ENCODE data around the gene PSMD1.
"Not testable (repeated sequence)": the region's sequence is repeated elsewhere in the genome, so short reads cannot be mapped to it uniquely, and the experiment has no call there.

Gene PSMD1

GRCh38 chr2:231058761-231059550 lies 2.3 kb downstream of the PSMD1 start:
- peak; percentile 42 for DNase-seq (ENCODE audit: low read depth)

GRCh38 chr2:231059756-231060155 lies 3.1 kb downstream of the PSMD1 start:
- peak; percentile 32 for DNase-seq (ENCODE audit: low read depth)

DNA sequence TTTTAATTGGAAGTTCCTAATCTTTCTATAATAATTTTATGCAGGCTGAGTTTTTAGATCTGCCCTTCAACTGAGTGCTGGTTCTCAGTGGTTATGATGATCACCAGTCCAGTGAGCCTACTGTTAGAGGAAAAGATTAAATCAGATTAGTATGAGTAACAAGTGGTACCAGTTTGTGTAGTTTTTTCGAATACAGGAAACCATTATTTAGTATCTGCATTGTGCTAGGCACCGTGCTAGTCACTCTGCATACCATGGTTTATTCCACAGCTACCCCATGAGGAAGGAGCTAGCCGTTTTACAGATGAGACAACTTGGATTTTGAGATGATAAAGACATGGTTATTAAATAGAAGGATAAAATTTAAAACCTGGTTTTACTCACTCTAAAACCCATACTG lies 6.1 kb downstream of the PSMD1 start:
- DNase-seq (ENCODE audit: low read depth), result no peak

DNA sequence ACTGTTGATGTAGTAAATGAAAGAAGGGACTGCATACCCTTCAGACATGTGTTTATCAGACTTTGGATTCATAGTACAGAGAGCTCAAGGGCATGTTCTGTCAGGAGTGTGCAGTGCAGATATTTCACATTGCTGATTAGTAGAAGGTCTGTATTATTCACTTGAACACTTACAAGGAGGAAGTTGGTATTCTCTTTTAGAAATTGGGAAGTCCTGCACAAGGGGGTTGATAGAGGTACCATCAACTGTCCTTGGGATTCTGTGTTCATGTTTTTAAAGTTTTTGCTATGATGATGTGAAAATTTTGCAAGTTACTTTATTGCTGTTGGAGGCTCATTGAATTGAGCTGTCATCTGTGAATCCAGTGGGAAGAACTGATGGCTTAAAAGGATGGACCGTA lies 6.7 kb downstream of the PSMD1 start:
- DNase-seq (ENCODE audit: low read depth), result no peak

DNA sequence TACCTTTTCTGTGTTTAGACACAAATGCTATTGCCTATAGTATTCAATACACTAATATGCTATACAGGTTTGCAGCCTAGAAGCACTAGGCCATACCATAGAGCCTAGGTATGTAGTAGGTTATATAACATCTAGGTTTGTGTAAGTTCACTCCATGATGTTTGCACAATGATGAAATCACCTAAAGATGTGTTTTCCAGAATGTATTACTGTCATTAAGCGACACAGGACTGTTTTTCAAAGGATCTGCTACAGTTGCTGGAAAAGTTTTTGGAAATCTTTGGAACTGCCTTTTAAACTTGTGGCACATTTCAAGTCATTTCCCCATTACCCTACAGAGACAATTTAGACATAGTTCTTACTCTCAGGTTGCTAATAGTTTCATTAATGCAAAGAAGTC lies 9.3 kb downstream of the PSMD1 start:
- DNase-seq (ENCODE audit: low read depth), result no peak

GRCh38 chr2:231067531-231067930 lies 10.9 kb downstream of the PSMD1 start:
- not testable (repeated sequence) for DNase-seq (ENCODE audit: low read depth)

- DNase-seq (ENCODE audit: low read depth), result peak; percentile 85
Observed at GRCh38 chr2:231068525-231069222, 12.0 kb downstream of the PSMD1 start.

- DNase-seq (ENCODE audit: low read depth), result peak; percentile 86
Observed at GRCh38 chr2:231069379-231070054, 12.8 kb downstream of the PSMD1 start.

- no peak for DNase-seq (ENCODE audit: low read depth)
Observed at GRCh38 chr2:231084565-231084964, 27.9 kb downstream of the PSMD1 start.

- no peak for DNase-seq (ENCODE audit: low read depth)
Observed at GRCh38 chr2:231088754-231089153, 32.1 kb downstream of the PSMD1 start.

- no peak for DNase-seq (ENCODE audit: low read depth)
Observed at GRCh38 chr2:231093933-231094332, 37.3 kb downstream of the PSMD1 start.

DNA sequence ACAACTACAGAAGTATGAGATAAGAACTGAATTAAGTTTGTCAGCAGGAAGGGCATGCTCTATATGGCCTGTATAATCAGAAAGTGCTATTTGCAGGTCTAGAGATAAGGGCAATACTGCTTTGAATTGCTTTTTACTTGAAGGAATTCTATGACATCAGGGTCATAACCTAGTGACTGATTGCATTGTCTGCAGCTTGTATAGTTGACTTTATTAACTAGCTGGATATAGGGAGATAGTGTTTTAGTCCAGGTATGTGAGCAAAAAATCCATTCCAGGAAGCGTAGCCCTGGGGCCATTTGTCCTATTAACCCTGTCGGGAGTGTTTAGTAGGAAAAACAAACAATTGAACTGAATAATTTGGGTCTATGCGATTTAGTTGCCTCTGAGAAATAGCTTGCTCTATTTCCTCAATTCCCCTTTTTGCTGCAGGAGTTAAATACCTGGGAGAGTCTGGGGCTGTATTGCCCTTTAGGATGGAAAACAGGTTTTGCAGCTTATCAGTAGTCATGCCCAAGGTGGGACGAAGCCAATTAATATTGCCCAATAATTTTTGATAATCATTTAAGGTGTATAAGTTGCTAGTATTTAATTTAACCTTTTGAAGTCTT lies 38.2 kb downstream of the PSMD1 start:
- no peak for DNase-seq (ENCODE audit: low read depth)

- DNase-seq (ENCODE audit: low read depth), result no peak
Observed at GRCh38 chr2:231099918-231100317, 43.3 kb downstream of the PSMD1 start.

DNA sequence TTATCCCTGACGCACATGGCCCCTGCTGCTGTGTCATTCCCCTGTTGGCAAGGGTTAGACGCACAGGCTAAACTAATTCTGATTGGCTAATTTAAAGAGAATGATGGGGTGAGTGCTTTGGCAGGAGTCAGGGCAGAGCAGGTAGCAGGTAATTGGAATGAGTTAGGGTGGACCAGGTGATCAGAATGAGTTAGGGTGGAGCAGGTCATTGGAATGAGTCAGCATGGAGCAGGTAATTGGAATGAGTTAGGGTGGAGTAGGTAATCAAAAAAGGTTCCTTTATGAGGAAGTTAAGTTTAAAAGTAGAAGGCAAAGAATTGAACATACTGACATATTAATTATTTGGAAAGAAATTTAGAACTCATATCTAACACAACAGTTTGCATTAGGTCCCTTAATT lies 43.7 kb downstream of the PSMD1 start:
- not testable (repeated sequence) for DNase-seq (ENCODE audit: low read depth)

DNA sequence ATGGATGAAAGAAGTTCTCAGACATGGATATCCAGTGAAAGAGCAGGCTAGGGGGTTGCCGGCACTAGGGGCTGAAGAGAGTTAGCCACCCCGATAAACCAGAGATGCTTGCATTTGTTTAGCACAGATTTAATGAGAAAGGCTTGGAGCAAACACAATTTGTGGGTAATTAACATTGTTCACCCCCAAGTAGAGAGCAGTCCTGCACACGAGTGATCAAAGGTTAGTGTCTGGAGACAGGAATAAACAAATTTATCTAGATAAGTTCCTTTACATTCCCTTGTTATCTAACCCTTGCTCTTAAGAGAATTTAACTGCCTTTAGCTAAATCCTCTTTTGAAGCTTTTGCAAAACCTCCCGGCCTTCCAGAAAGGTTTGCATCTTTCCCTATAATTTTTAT lies 44.3 kb downstream of the PSMD1 start:
- no peak for DNase-seq (ENCODE audit: low read depth)

DNA sequence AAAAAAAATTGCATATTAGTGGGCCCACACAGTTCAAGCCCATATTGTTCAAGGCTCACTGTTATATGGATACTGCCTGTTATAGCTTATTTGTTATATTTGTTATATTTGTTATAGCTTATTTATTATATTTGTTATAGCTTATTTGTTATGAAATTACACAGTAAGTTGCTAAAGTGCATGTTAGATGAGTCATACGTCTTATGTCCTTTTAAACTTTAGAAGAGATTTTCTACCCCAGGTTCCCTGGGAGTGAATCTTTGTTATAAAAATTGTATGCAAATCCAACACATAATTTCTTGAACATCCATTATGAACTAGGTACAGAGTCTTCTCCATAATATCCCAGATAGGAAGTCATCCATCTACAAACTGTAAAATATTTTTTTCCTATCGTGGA lies 46.1 kb downstream of the PSMD1 start:
- DNase-seq (ENCODE audit: low read depth), result peak; percentile 60

GRCh38 chr2:231104115-231104713 lies 47.5 kb downstream of the PSMD1 start:
- DNase-seq (ENCODE audit: low read depth), result peak; percentile 68

- peak; percentile 51 for DNase-seq (ENCODE audit: low read depth)
Observed at GRCh38 chr2:231110551-231110950, 53.9 kb downstream of the PSMD1 start.

GRCh38 chr2:231111987-231112386 lies 55.3 kb downstream of the PSMD1 start:
- peak; percentile 71 for DNase-seq (ENCODE audit: low read depth)

DNA sequence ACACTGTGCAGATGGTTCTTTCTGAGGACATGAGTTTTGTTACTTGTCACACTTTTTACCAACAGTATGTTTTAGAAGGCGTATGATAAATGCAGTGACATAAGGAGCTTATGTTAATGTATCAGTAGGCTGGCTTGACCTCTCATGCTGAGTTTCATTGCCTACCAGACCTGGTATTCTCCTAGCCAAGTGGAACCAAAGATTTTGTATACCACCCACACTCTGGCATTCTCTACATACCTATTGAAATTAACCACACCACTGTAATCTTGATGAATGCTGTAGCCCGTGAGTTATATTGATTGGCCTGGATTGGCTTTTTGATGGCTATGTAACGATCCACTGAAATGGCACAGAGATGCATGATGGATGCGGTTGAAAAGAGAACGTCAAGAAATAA lies 56.8 kb downstream of the PSMD1 start:
- DNase-seq (ENCODE audit: low read depth), result no peak

DNA sequence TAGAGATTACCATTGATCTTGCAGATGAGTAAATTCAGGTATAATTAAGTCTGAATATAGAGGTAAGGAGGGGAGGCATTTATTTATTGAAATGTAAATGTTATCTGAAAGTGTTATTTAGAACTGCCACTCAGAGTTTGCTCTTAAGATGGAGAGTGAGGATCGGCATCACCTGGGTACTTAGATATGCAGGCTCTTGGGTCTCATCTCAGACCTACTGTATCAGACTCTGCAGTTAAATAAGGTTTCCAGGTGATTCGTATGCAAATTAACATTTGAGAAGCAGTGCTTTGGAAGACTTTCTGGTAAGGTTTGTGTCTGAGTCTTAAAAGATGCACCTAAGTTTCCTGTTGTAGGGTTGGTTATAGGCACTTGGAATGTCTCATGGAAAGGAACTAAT lies 59.0 kb downstream of the PSMD1 start:
- no peak for DNase-seq (ENCODE audit: low read depth)

GRCh38 chr2:231117148-231117547 lies 60.5 kb downstream of the PSMD1 start:
- DNase-seq (ENCODE audit: low read depth), result no peak
